Measurements from ENCODE around the gene KCNC1.

KCNC1 gene

DNA sequence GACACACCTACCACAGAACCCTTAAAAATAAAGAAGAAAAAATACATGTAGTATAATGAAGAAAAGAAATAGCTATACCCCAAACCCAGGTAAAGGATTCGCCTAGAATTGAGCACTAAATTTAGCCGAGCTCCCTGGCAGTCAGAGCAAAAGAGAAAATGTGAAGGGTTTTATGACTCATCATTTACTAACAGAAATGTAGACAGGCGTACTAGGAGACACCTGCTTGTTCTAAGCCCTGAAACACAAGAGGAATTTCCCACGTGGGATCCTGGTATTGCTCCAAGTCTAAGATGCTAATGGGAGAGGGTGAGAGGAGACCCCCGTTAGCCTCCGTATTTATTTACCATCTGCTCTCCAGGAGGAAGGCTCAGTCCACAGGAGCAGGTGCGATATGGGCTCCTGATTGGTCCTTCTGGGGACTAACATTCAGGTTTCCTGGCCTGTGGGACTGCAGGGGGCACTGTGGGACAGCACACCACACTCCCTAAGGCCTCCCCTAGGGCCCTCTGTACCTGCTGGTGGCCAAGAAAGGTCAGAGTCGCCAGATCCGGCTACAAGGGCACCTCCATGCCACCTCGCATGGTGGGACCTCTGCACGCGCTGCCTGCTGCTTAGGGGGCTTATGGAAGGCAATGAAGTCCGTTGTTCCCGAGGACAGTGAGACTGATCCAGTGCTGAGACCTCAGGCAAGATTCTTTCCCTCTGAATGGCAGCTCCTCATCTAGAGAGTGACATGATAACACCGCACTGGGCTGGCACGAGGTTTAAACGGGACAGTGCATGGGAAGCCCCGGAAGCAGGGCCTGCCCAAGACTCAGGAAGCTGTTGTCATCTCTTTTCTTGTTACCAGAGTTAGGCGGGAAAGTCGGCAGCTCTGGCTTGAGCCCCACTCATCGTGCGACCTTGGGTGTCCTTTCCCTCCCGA lies 25.8 kb downstream of the KCNC1 start:
- no peak for DNase-seq

- no peak for DNase-seq
Observed at GRCh38 chr11:17762309-17762974, 27.9 kb downstream of the KCNC1 start.

DNA sequence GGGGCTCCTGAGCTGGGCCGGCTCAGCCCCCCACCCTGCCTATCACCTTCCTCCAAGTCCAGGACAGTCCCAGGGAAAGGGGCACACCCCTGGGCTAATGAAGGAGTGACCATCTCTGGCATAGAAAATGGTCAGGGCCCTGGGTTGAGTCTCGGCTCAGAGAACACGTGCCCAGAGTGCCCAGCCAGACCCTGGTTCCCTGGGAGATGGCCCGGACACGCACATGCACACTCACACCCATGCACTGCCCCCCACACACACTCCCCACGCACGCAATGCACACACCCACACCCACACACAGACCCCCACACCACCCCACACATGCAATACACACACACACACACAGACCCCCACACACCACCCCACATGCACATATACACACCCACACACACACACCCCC lies 28.7 kb downstream of the KCNC1 start:
- no peak for DNase-seq

GRCh38 chr11:17763703-17764102 lies 29.1 kb downstream of the KCNC1 start:
- no peak for DNase-seq

- DNase-seq: no peak
Observed at GRCh38 chr11:17764446-17765218, 30.1 kb downstream of the KCNC1 start.

DNA sequence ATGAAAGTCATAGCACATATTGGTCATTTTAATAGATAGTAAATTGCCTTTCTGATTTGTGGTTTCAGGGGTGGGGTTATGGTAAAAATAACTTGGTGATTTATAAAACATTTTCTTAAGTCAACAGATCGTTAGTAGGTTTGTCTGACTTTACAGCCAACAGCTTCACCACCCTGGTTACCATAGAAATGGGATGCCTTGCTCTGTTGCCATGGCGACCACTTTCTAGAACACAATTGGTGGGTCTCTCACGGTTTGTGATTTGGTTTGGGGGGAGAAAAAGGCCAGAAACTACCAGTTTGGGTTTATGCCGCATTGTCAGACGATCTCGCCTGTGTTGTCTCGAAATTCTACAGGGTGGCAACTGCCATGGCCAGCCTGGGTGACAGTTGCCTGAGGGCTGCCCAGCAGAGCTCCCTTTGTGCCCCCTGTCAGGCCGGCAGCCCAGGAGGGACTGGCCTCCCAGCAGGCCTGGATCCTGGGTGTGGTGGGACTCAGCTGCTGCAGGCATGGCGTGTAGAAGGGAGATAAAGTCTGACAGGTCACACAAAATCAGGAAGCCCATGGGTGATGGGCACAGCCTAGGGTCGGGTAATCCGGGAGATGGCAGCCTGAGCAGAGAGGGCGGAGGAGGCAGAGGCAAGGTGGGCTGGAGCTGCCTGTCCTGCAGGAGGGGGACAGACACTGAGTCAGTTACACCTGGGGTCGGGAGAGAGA lies 30.9 kb downstream of the KCNC1 start:
- no peak for DNase-seq

DNA sequence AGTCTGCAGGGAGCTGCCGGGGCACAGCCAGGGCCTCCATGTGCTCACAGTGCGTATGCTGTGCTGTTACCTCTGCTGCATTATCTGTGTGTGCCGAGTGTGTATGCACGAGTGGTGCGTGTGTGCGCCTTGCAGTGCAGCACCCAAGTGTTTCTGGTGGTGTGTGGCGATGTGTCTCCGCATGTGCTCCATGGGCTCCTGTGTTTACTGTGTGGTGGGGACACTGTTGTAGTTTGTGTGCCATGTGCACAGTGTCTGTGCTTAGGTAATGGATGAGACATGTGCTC lies 31.4 kb downstream of the KCNC1 start:
- no peak for DNase-seq

- DNase-seq: no peak
Observed at GRCh38 chr11:17766590-17766989, 32.0 kb downstream of the KCNC1 start.

- no peak for DNase-seq
Observed at GRCh38 chr11:17767301-17767885, 32.8 kb downstream of the KCNC1 start.

DNA sequence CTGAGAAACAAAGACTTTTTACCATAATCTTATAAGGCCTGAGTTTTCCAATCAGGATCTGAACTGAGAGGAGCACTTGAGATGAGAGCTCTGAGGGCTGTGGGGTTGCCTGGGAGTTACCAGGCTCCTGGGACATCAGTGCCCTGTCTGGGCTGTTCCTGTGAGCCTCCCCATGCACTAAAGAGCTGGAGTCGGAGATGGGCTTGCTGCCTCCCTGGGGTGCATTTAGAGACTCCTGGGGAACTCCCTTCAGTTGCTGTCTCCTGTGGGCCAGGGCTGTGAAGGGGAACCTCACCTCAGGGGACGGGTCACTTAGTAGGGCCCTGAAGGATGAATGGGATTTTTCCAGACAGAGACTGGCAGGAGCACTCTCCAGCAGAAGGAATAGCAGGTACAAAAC lies 33.3 kb downstream of the KCNC1 start:
- no peak for DNase-seq

DNA sequence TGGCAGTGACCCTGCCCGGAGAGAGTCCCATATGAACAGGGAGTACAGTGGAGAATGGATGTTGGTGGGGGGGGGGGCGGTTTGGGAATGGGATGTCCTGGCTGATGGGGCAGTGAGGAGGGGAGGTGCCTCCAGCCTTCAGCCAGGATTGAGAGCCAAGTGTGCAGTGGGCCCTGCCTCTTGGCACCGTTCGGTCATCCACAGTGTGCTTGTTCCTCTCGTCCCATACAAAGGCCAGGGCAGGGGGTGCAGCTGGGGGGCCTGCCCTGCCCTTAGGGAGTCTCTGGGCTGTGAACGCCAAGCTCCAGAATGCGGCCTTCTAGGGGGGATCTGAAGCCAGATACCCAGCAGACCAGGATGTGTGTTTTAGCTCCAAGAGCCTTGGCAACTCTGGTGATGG lies 34.0 kb downstream of the KCNC1 start:
- no peak for DNase-seq

GRCh38 chr11:17769218-17769617 lies 34.6 kb downstream of the KCNC1 start:
- no peak for DNase-seq

DNA sequence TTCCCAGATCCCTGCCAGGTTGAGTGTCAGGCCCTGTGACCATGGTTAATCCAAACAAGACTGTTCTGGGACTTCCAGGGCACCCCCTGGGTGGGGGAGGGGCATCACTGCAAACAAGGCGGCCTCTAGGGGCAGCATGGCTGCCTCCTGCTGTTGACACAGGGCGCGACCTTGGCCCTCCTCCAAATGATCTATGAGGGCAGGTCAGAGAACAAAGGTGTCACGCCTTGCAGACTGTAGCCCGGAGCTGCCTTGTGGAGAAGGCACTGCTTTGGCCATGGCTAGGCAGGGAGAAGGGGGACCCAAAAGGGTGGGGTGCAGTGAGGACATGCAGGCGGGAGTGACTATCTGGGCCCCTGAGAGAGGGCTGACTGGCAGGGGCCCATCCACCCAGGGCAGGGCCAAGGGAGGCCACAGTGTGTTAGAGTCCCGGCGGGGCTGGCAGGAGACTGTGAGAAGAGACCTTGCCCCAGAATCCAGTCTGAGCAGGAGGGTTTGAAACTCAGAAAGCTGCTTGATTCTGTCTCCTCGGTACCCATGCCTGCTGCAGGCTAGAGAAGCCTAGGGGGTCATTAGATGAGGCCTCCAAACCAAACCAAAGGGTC lies 35.6 kb downstream of the KCNC1 start:
- no peak for DNase-seq

GRCh38 chr11:17770917-17771316 lies 36.3 kb downstream of the KCNC1 start:
- no peak for DNase-seq

DNA sequence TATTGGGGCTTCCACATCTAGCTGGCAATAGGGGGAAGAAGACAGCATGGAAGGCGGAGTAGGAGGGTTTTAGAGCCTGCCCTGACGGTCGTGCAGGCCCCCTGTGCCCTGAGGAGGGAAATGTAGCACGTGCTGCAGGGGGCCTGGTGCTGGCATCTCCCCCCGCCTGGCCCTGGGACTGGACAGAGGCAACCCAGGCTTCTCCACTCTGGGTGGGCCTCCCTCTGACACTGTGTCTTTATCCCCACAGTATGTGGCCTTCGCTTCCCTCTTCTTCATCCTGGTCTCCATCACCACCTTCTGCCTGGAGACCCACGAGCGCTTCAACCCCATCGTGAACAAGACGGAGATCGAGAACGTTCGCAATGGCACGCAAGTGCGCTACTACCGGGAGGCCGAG lies 36.8 kb downstream of the KCNC1 start:
- DNase-seq: no peak

DNA sequence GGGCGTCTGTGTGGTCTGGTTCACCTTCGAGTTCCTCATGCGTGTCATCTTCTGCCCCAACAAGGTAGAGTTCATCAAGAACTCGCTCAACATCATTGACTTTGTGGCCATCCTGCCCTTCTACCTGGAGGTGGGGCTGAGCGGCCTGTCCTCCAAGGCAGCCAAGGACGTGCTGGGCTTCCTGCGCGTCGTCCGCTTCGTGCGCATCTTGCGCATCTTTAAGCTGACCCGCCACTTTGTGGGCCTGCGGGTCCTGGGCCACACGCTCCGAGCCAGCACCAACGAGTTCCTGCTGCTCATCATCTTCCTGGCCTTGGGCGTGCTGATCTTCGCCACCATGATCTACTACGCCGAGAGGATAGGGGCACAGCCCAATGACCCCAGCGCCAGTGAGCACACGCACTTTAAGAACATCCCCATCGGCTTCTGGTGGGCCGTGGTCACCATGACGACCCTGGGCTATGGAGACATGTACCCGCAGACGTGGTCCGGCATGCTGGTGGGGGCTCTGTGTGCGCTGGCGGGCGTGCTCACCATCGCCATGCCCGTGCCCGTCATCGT lies 37.3 kb downstream of the KCNC1 start:
- DNase-seq: no peak

GRCh38 chr11:17772704-17773600 lies 38.4 kb downstream of the KCNC1 start:
- DNase-seq: no peak

GRCh38 chr11:17773674-17774073 lies 39.1 kb downstream of the KCNC1 start:
- DNase-seq: no peak

- no peak for DNase-seq
Observed at GRCh38 chr11:17774232-17775034, 39.9 kb downstream of the KCNC1 start.

GRCh38 chr11:17775035-17775348 lies 40.4 kb downstream of the KCNC1 start:
- DNase-seq: no peak

Measured in stimulated activated CD4-positive, alpha-beta T cell treated with anti-CD3 and anti-CD28 coated beads, Interleukin-4, amount 100 ng/mL, for 1 hour (primary cell).